OCI-LY7 (cell line): ENCODE measurements around the gene ENTPD6. TPM values are rescaled to one million over a fixed set of nuclear protein-coding genes. Genes with fewer than 3 reads are reported as not detected.
"Not testable (repeated sequence)": the region's sequence is repeated elsewhere in the genome, so short reads cannot be mapped to it uniquely, and the experiment has no call there.

Experiments used
- BruUV-seq: library from RNA; stranded (reverse); fragments of 400-500 nt; replicated peaks from 2 replicates; lab custom pipeline; 2021; lab: Mats Ljungman, UMichigan
- CTCF ChIA-PET: fragments of 300-600 bp; sonication (Branson Sonifier 250); formaldehyde crosslinking; loops from one replicate; lab custom pipeline; 2022; ENCODE audit warnings: antibody characterized with exemption; ENCODE audit not compliant: unreplicated experiment; lab: Charles Lee
- POLR2A ChIA-PET: fragments of 300-600 bp; sonication (Branson Sonifier 250); formaldehyde crosslinking; loops from one replicate; lab custom pipeline; 2022; ENCODE audit warnings: antibody characterized with exemption; lab: Charles Lee
- DNase-seq: peaks from one replicate; pipeline ENCODE4 v3.0.0-alpha.2; 2015; ENCODE audit warnings: low spot score
- H2AFZ ChIP-seq: fragments of 200-600 bp; sonication (generic), shearing (Covaris generic); 2 replicates; pipeline ENCODE4 v1.6.1; 2014; ENCODE audit warnings: mild to moderate bottlenecking, antibody characterized with exemption, low read length, moderate library complexity
- H3K27ac ChIP-seq: fragments of 200-600 bp; sonication (generic); 2 replicates; pipeline ENCODE4 v1.5.1; 2014; ENCODE audit warnings: mixed run types, low read depth, mild to moderate bottlenecking, moderate library complexity, low read length, inconsistent platforms; ENCODE audit not compliant: poor library complexity, severe bottlenecking
- H3K36me3 ChIP-seq: fragments of 200-600 bp; sonication (generic); 2 replicates; pipeline ENCODE4 v1.6.1; 2014; ENCODE audit warnings: mild to moderate bottlenecking, antibody characterized with exemption, low read length, moderate library complexity, mixed read lengths; ENCODE audit not compliant: insufficient read depth
- H3K4me1 ChIP-seq: fragments of 200-600 bp; sonication (generic); 2 replicates; pipeline ENCODE4 v1.5.1; 2014; ENCODE audit warnings: mild to moderate bottlenecking, low read length; ENCODE audit not compliant: insufficient read depth, poor library complexity, severe bottlenecking
- H3K4me2 ChIP-seq: fragments of 200-600 bp; sonication (generic); 2 replicates; pipeline ENCODE4 v1.6.1; 2014; ENCODE audit warnings: mild to moderate bottlenecking, low read length
- H3K4me3 ChIP-seq: fragments of 200-600 bp; sonication (generic); 2 replicates; pipeline ENCODE4 v1.5.1; 2014; ENCODE audit warnings: mild to moderate bottlenecking, low read depth, low read length; ENCODE audit not compliant: poor library complexity, severe bottlenecking
- H3K79me2 ChIP-seq: fragments of 200-600 bp; sonication (generic); 2 replicates; pipeline ENCODE4 v1.6.1; 2016; ENCODE audit warnings: low read depth, mild to moderate bottlenecking, low read length, moderate library complexity, mixed read lengths; ENCODE audit not compliant: insufficient read depth
- H3K9me2 ChIP-seq: fragments of 200-600 bp; sonication (generic); 2 replicates; pipeline ENCODE4 v1.6.1; 2016; ENCODE audit warnings: mild to moderate bottlenecking, low read length, mixed read lengths; ENCODE audit not compliant: insufficient read depth
- H3K9me3 ChIP-seq: fragments of 200-600 bp; sonication (generic); 2 replicates; pipeline ENCODE4 v1.6.1; 2014; ENCODE audit warnings: mild to moderate bottlenecking, mixed run types, low read length, mixed read lengths
- H4K20me1 ChIP-seq: fragments of 200-600 bp; sonication (generic); 2 replicates; pipeline ENCODE4 v1.6.1; 2014; ENCODE audit warnings: mild to moderate bottlenecking, antibody characterized with exemption, low read length, moderate library complexity, mixed read lengths; ENCODE audit not compliant: insufficient read depth
- EZH2phosphoT487 ChIP-seq: fragments of 200-600 bp; sonication (generic); IDR thresholded peaks from 2 replicates; pipeline ENCODE4 v1.6.1; 2018; ENCODE audit warnings: low read depth, borderline replicate concordance, mild to moderate bottlenecking, mixed run types, antibody characterized with exemption, low read length, moderate library complexity, mixed read lengths
- intact Hi-C: fragments of 100-400 bp; cut with micrococcal nuclease; formaldehyde crosslinking; loops from one replicate; pipeline ENCODE4 v1.10.0; 2022; ENCODE audit not compliant: unreplicated experiment
- total RNA-seq, 2 experiments: library from RNA; depleted of rRNA in 1 of 2; stranded (reverse); fragments of >200 nt in 1 of 2; shearing (Covaris generic) in 1 of 2; gene quantifications; 2 replicates each; pipeline ENCODE4 v1.2.3, GENCODE V29; 2014 to 2022
- TF ChIP-seq, protein P1 (sequence below): fragments of 200-600 bp; sonication (generic); conservative IDR thresholded peaks from 2 replicates; pipeline ENCODE4 v1.5.1; 2014; ENCODE audit warnings: mild to moderate bottlenecking, antibody characterized with exemption, low read length, moderate library complexity, mixed read lengths

Gene ENTPD6
- total RNA-seq, 2 experiments from 2014 or later = 4.2 TPM; not detected in 1

- no peak overlapping the region for H3K4me2 ChIP-seq
- ChIA-PET CTCF (no interaction called here), POLR2A (interaction anchor here (0.6 kb wide), 1 partner anchor 9 kb away, joined by 3 read pairs; no protein-coding TSS in a partner anchor)
- H3K4me1 ChIP-seq = no peaks in the 10 kb centered on the region
- no peak overlapping the region for H3K27ac ChIP-seq
- no peak overlapping the region for H2AFZ ChIP-seq
- H3K79me2 ChIP-seq = no peaks in the 10 kb centered on the region
- H4K20me1 ChIP-seq = no peaks in the 10 kb centered on the region
- BruUV-seq = no TSS peak
- intact Hi-C loops = no loop called here
- no peaks in the 10 kb centered on the region for H3K9me2 ChIP-seq
- H3K4me3 ChIP-seq = no peak overlapping the region
- H3K36me3 ChIP-seq = no peaks in the 10 kb centered on the region
- no peak for DNase-seq
- H3K9me3 ChIP-seq = 0 out of 2 replicates have a peak, but pooled peaks cover 6% of the 10 kb centered on the region
- TF ChIP-seq EZH2phosphoT487 = no peak
- TF ChIP-seq, protein P1, sequence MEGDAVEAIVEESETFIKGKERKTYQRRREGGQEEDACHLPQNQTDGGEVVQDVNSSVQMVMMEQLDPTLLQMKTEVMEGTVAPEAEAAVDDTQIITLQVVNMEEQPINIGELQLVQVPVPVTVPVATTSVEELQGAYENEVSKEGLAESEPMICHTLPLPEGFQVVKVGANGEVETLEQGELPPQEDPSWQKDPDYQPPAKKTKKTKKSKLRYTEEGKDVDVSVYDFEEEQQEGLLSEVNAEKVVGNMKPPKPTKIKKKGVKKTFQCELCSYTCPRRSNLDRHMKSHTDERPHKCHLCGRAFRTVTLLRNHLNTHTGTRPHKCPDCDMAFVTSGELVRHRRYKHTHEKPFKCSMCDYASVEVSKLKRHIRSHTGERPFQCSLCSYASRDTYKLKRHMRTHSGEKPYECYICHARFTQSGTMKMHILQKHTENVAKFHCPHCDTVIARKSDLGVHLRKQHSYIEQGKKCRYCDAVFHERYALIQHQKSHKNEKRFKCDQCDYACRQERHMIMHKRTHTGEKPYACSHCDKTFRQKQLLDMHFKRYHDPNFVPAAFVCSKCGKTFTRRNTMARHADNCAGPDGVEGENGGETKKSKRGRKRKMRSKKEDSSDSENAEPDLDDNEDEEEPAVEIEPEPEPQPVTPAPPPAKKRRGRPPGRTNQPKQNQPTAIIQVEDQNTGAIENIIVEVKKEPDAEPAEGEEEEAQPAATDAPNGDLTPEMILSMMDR = no peak
These were observed 35.0 kb upstream of the ENTPD6 start for GRCh38 chr20:25160467-25160866.

GRCh38 chr20:25160897-25161296 is 34.6 kb upstream of the ENTPD6 start:
- no peaks in the 10 kb centered on the region for H3K4me1 ChIP-seq

GRCh38 chr20:25165128-25165527 is 30.4 kb upstream of the ENTPD6 start:
- no peaks in the 10 kb centered on the region for H4K20me1 ChIP-seq
- no peak overlapping the region for H3K4me2 ChIP-seq
- H3K9me3 ChIP-seq = 0 out of 2 replicates have a peak, but pooled peaks cover 7% of the 10 kb centered on the region
- TF ChIP-seq, protein P1 = no peak
- no peak for TF ChIP-seq EZH2phosphoT487
- intact Hi-C loops = no loop called here
- H3K79me2 ChIP-seq = no peaks in the 10 kb centered on the region
- no peak overlapping the region for H3K4me3 ChIP-seq
- DNase-seq = no peak
- no TSS peak for BruUV-seq
- no peaks in the 10 kb centered on the region for H3K4me1 ChIP-seq
- H3K36me3 ChIP-seq = no peaks in the 10 kb centered on the region
- no peak overlapping the region for H2AFZ ChIP-seq
- ChIA-PET CTCF (no interaction called here), POLR2A (interaction anchor here (0.7 kb wide), 1 partner anchor 385 kb away, joined by 4 read pairs; no protein-coding TSS in a partner anchor)
- H3K9me2 ChIP-seq = no peaks in the 10 kb centered on the region
- H3K27ac ChIP-seq = no peak overlapping the region

More at GRCh38 chr20:25160897-25161296, 34.6 kb upstream of the ENTPD6 start:
- no peak for TF ChIP-seq EZH2phosphoT487
- TF ChIP-seq, protein P1 = no peak
- ChIA-PET CTCF (no interaction called here), POLR2A (interaction anchor here (0.6 kb wide), 1 partner anchor 9 kb away, joined by 3 read pairs; no protein-coding TSS in a partner anchor)
- DNase-seq = no peak
- H3K79me2 ChIP-seq = no peaks in the 10 kb centered on the region
- no peak overlapping the region for H3K4me2 ChIP-seq
- H3K27ac ChIP-seq = no peak overlapping the region
- BruUV-seq = no TSS peak
- 0 out of 2 replicates have a peak, but pooled peaks cover 7% of the 10 kb centered on the region for H3K9me3 ChIP-seq
- no peaks in the 10 kb centered on the region for H3K9me2 ChIP-seq
- H3K36me3 ChIP-seq = no peaks in the 10 kb centered on the region
- H3K4me3 ChIP-seq = no peak overlapping the region
- intact Hi-C loops = no loop called here
- H4K20me1 ChIP-seq = no peaks in the 10 kb centered on the region
- H2AFZ ChIP-seq = no peak overlapping the region

DNA sequence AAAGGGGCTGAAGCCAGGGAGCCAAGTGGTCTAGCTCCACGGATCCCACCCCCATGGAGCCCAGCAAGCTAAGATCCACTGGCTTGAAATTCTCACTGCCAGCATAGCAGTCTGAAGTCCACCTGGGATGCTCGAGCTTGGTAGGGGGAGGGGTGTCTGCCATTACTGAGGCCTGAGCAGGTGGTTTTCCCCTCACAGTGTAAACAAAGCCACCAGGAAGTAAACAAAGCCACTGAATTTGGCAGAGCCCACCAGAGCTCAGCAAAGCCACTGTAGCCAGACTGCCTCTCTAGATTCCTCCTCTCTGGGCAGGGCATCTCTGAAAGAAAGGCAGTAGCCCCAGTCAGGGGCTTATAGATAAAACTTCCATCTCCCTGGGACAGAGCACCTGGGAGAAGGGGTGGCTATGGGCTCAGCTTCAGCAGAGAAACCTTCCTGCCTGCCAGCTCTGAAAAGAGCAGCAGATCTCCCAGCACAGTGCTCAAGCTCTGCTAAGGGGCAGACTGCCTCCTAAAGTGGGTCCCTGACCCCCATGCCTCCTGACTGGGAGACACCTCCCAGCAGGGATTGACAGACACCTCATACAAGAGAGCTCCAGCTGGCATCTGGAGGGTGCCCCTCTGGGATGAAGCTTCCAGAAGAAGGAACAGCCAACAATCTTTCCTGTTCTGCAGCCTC is 29.3 kb upstream of the ENTPD6 start:
- DNase-seq, BruUV-seq, H3K4me2 ChIP-seq, H3K79me2 ChIP-seq, H3K4me1 ChIP-seq, POLR2A ChIA-PET, intact Hi-C loops, H3K36me3 ChIP-seq, H2AFZ ChIP-seq, H3K9me2 ChIP-seq, H3K4me3 ChIP-seq, H3K27ac ChIP-seq, H4K20me1 ChIP-seq, H3K9me3 ChIP-seq, CTCF ChIA-PET: not testable (repeated sequence)
